WI38 (cell line): ENCODE measurements around the gene KRTAP9-9.

Experiments used
- H3K4me3 ChIP-seq: 2 replicates; pipeline ENCODE4 v1.5.1; 2011; ENCODE audit warnings: low read depth, mild to moderate bottlenecking, control low read depth, low read length
- TF ChIP-seq, protein P1 (sequence below): IDR thresholded peaks from 2 replicates; pipeline ENCODE4 v1.5.1; 2012; ENCODE audit warnings: low read depth, mild to moderate bottlenecking, control low read depth, low read length

Gene KRTAP9-9

GRCh38 chr17:41301204-41301790 lies 46.1 kb downstream of the KRTAP9-9 start:
- no peak overlapping the region for H3K4me3 ChIP-seq

GRCh38 chr17:41301916-41302901 lies 47.0 kb downstream of the KRTAP9-9 start, which contains the start of gene KRTAP29-1:
KRTAP29-1 (minus strand) TSS chr17:41302851; CDS start chr17:41302851, 0 bp downstream.
- TF ChIP-seq, protein P1, sequence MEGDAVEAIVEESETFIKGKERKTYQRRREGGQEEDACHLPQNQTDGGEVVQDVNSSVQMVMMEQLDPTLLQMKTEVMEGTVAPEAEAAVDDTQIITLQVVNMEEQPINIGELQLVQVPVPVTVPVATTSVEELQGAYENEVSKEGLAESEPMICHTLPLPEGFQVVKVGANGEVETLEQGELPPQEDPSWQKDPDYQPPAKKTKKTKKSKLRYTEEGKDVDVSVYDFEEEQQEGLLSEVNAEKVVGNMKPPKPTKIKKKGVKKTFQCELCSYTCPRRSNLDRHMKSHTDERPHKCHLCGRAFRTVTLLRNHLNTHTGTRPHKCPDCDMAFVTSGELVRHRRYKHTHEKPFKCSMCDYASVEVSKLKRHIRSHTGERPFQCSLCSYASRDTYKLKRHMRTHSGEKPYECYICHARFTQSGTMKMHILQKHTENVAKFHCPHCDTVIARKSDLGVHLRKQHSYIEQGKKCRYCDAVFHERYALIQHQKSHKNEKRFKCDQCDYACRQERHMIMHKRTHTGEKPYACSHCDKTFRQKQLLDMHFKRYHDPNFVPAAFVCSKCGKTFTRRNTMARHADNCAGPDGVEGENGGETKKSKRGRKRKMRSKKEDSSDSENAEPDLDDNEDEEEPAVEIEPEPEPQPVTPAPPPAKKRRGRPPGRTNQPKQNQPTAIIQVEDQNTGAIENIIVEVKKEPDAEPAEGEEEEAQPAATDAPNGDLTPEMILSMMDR, result no peak
- no peak within 1 kb of the TSS for H3K4me3 ChIP-seq

More at GRCh38 chr17:41301204-41301790, 46.1 kb downstream of the KRTAP9-9 start:
- TF ChIP-seq, protein P1, result no peak

- TF ChIP-seq, protein P1, result no peak
- H3K4me3 ChIP-seq, result no peak overlapping the region
These were observed 47.8 kb downstream of the KRTAP9-9 start for GRCh38 chr17:41302981-41303380.

- TF ChIP-seq, protein P1, result no peak
- no peak overlapping the region for H3K4me3 ChIP-seq
These were observed 48.9 kb downstream of the KRTAP9-9 start for GRCh38 chr17:41304091-41304490.
